ENCODE data around the gene PTPN11.
"Not testable (repeated sequence)": the region's sequence is repeated elsewhere in the genome, so short reads cannot be mapped to it uniquely, and the experiment has no call there.

Gene PTPN11

DNA sequence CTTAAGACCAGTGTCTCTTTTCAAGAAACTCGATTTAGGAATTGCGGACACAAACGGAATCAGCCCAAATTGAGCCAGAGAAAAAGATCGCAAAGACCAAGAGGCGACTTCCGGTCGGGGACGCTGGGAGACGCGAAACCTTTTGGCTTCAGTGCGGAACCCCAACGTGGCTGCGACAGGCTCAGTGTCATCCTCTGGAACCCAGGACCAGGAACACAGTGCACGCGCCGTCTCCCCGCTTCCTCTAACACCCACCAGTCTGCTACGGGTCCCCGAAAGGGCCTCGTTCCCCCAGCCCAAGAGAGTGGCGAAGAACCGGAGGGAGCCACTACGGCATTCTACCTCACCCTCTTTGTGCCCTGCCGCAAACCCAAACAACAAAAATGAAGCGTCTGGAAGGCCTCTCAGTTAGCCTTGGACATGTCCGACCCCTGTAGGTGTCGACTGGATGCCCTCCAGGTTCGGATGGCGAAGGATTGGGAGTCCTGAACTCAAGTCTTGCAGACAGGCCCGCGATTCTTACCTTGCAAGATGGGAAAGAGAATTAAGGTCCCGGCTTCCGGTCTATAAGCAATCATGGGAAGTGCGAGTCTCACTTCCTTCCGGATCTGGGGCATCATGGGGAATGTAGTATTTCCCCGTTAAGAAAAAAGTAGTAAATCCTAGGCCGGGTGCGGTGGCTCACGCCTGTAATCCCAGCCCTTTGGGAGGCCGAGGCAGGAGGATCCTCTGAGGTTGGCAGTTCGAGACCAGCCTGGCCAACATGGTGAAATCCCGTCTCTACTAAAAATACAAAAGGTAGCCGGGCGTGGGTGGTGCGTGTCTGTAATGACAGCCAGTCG lies 9.5 kb upstream of the PTPN11 start, which contains the start of gene RPL6:
Gene RPL6 (minus strand): TSS at position 542 of the 842 bp plus-strand sequence. CDS start 949 bp downstream, outside the sequence.
- DNase-seq (ENCODE audit: low spot score) = peak; percentile 90
- POLR2A ChIA-PET (ENCODE audit: low non-redundant PET) = no interaction called here
- CTCF ChIA-PET = interaction anchor here (0.7 kb wide), 1 partner anchor 996 kb away, joined by 3 read pairs; no protein-coding TSS in a partner anchor
- TF ChIP-seq, protein P1, sequence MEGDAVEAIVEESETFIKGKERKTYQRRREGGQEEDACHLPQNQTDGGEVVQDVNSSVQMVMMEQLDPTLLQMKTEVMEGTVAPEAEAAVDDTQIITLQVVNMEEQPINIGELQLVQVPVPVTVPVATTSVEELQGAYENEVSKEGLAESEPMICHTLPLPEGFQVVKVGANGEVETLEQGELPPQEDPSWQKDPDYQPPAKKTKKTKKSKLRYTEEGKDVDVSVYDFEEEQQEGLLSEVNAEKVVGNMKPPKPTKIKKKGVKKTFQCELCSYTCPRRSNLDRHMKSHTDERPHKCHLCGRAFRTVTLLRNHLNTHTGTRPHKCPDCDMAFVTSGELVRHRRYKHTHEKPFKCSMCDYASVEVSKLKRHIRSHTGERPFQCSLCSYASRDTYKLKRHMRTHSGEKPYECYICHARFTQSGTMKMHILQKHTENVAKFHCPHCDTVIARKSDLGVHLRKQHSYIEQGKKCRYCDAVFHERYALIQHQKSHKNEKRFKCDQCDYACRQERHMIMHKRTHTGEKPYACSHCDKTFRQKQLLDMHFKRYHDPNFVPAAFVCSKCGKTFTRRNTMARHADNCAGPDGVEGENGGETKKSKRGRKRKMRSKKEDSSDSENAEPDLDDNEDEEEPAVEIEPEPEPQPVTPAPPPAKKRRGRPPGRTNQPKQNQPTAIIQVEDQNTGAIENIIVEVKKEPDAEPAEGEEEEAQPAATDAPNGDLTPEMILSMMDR (conservative IDR thresholded peaks at IDR 0.05; ENCODE audit: low read depth) = no peak
- peak within 1 kb of the TSS; percentile 88 for H3K27ac ChIP-seq

DNA sequence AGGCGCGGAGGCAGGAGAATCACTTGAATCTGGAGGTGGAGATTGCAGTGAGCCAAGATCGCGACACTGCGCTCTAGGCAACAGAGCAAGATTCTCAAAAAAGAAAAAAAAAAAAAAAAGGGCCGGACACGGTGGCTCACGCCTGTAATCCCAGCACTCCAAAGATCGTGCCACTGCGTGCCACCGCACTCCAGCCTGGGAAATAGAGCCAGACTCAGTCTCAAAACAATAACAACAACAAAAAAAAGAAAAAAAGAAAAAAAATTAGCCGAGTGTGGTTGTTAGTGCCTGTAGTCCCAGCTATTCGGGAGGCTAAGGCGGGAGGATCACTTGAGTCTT lies 8.9 kb upstream of the PTPN11 start:
- H3K27ac ChIP-seq = peak overlapping the region; percentile 88
- TF ChIP-seq, protein P1 (conservative IDR thresholded peaks at IDR 0.05; ENCODE audit: low read depth) = no peak
- DNase-seq (ENCODE audit: low spot score) = no peak
- ChIA-PET POLR2A (ENCODE audit: low non-redundant PET) (no interaction called here), CTCF (interaction anchor here (0.6 to 0.7 kb wide), 4 partner anchors 14 to 996 kb away, joined by 3 to 6 read pairs (median 4); no protein-coding TSS in a partner anchor)

DNA sequence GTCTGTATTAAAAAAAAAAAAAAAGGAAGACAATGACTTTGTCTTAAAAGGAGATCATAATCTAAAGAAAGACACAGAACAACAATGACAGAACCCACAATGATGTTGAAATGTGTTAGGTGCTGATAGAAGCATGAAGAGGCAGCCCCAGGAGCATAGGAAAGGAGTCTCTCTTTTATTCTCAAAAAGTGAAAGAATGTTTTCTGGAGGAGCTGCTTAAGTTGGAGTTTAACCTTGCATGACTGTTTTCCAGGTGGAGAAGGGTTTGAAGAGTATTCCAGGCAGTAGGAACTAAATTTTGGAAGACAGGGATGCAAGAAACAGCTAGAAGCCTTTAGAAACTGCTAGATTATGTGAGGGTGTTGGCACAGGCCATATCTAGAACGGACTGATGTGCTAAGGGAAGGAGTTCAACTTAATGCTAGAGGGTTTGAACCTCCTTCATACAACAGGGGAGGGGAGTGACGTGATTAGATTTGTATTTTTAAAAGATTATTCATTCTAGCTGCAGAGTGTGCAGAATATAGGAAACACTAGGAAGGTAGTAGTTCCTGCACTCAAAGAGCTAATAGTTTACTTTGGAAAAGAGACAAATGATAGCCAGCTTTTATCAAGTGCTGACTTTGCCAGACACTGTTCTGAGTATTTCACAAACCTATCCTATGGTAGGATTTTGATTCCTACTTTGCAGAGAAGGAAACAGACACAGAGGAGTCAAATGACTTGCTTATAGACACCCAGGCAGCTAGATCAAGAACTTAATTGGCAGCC lies 4.7 kb upstream of the PTPN11 start:
- no peak for DNase-seq (ENCODE audit: low spot score)
- ChIA-PET POLR2A (ENCODE audit: low non-redundant PET) (no interaction called here), CTCF (no interaction called here)
- H3K27ac ChIP-seq = no peak overlapping the region
- TF ChIP-seq, protein P1 (conservative IDR thresholded peaks at IDR 0.05; ENCODE audit: low read depth) = no peak

DNA sequence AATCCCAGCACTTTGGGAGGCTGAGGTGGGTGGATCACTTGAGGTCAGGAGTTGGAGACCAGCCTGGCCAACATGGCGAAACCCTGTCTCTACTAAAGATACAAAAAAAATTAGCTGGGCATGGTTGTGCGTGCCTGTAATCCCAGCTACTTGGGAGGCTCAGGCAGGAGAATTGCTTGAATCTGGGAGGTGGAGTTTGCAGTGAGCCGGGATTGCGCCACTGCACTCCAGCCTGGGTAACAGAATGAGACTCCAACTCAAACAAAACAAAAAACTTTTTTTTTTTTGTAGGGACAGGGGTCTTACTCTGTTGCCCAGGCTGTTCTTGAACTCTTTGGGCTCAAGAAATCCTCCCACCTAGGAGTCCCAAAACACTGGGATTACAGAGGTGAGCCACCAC lies 3.3 kb upstream of the PTPN11 start:
- POLR2A ChIA-PET (ENCODE audit: low non-redundant PET); DNase-seq (ENCODE audit: low spot score); H3K27ac ChIP-seq; CTCF ChIA-PET: not testable (repeated sequence)

DNA sequence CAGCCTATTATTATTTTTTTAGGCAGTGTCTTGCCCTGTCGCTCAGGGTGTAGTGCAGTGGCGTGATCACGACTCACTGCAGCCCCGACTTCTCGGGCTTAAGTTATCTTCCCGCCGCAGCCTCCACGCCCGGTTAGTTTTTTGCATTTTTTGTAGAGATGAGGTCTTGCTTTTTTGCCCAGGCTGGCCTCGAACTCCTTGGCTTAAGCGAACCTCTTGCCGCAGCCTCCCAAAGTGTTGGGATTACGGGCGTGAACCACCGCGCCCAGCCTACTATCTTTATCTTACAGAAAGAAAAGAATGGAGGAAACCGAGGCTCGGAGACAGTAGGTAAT lies 507 bp upstream of the PTPN11 start:
- DNase-seq (ENCODE audit: low spot score) = no peak
- POLR2A ChIA-PET (ENCODE audit: low non-redundant PET) = interaction anchor here (0.6 to 0.7 kb wide), 2 partner anchors 55 to 481 kb away, joined by 3 read pairs; no protein-coding TSS in a partner anchor
- CTCF ChIA-PET = interaction anchor here (0.6 kb wide), 1 partner anchor 747 kb away, joined by 3 read pairs; no protein-coding TSS in a partner anchor
- TF ChIP-seq, protein P1 (conservative IDR thresholded peaks at IDR 0.05; ENCODE audit: low read depth) = no peak
- H3K27ac ChIP-seq = peak overlapping the region; percentile 94

DNA sequence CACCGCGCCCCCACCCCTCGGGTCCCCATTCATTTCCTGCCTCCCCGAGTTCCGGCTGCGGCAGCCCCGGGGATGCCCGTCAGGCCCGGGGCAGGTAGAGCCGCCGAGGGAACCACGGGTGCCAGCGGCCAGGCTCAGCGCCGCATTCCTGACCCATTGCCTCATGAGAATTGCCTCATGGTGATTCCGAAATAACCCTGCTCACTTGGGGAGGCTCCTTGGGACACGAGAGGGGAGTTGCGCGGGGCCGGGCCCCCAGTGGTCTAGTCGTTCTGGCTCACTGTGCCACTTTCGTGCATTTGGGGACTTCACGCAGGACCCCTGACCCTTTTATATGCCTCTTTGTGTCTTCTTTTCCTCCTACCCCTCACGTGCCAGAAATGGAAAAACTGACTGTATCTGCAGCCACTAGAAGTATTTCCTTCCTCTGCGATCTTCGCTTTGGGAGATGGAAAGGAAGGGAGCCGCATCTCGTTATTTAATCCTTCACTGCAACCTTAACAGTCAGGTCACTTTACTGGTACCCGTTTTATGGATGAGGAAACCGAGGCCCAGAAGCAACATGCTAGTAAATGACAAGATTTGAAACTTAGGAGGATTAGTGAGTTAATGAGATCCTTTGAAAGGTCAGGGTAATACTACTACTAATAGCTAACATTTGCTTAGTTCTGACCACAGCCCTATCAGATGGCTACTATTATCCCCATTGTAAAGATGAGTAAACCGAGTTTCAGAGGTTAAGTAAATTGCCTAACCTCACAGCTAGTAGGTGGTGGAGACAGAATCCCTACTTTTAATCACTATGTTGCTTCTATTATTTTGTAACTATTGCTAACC lies 768 bp downstream of the PTPN11 start:
- DNase-seq (ENCODE audit: low spot score) = peak; percentile 86
- H3K27ac ChIP-seq = peak overlapping the region; percentile 94
- TF ChIP-seq, protein P1 (conservative IDR thresholded peaks at IDR 0.05; ENCODE audit: low read depth) = no peak; the same call in 1 of the 2 replicates
- ChIA-PET CTCF (interaction anchor here (0.6 kb wide), 1 partner anchor 14 kb away, joined by 8 read pairs; no protein-coding TSS in a partner anchor), POLR2A (ENCODE audit: low non-redundant PET) (interaction anchor here (0.6 kb wide), 1 partner anchor 9 kb away, joined by 3 read pairs; no protein-coding TSS in a partner anchor)

All from RWPE1 (cell line).